ENCODE results near the gene SAP130.

DNA sequence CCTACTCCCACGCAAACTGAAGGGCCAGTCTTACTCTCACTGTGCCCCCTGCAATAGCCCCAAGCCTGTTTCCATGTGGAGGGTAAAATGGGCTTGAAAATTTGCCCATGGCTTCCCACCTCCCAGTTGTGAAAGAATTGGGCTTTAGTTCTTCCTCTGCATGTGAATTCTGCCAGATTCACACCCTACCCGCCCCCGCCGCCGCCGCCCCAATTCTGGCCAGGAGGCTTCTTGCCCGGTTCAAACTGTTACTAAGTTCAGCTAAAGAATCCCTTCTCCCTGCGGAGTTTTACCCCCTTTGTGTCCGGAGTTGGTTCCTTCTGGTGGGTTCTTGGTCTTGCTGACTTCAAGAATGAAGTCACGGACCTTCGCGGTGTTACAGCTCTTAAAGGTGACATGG, 25.5 kb upstream of the SAP130 start:
- TF ChIP-seq, protein P1, sequence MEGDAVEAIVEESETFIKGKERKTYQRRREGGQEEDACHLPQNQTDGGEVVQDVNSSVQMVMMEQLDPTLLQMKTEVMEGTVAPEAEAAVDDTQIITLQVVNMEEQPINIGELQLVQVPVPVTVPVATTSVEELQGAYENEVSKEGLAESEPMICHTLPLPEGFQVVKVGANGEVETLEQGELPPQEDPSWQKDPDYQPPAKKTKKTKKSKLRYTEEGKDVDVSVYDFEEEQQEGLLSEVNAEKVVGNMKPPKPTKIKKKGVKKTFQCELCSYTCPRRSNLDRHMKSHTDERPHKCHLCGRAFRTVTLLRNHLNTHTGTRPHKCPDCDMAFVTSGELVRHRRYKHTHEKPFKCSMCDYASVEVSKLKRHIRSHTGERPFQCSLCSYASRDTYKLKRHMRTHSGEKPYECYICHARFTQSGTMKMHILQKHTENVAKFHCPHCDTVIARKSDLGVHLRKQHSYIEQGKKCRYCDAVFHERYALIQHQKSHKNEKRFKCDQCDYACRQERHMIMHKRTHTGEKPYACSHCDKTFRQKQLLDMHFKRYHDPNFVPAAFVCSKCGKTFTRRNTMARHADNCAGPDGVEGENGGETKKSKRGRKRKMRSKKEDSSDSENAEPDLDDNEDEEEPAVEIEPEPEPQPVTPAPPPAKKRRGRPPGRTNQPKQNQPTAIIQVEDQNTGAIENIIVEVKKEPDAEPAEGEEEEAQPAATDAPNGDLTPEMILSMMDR (IDR thresholded peaks at IDR 0.05), result no peak
- TF ChIP-seq POLR2A (IDR thresholded peaks at IDR 0.05), result no peak

All from lower leg skin (tissue), 3 donors.